Bronchial epithelial cell (primary cell): ENCODE data around the gene MEOX2. TPM values are rescaled to one million over a fixed set of nuclear protein-coding genes. Genes with fewer than 3 reads are reported as not detected.

Experiments
- DNase-seq: peaks from one replicate; pipeline ENCODE4 v3.0.0-alpha.2; 2010; ENCODE audit warnings: low read depth
- FAIRE-seq: peaks from 2 replicates; lab custom pipeline; 2011; peaks lifted over from hg19 to GRCh38; lab: Jason Lieb, UNC
- H3K27me3 ChIP-seq: 2 replicates; pipeline ENCODE4 v1.5.1; 2011; ENCODE audit warnings: low read length; ENCODE audit not compliant: control insufficient read depth, insufficient read depth
- H3K36me3 ChIP-seq: 2 replicates; pipeline ENCODE4 v1.5.1; 2011; ENCODE audit warnings: low read length; ENCODE audit not compliant: control insufficient read depth, insufficient read depth
- H3K4me3 ChIP-seq: 2 replicates; pipeline ENCODE4 v1.5.1; 2011; ENCODE audit warnings: mild to moderate bottlenecking, low read depth, low read length, control low read depth
- total RNA-seq: library from RNA; depleted of rRNA; stranded (reverse); fragments of >200 nt; gene quantifications from 2 replicates; pipeline ENCODE4 v1.2.1, GENCODE V29; 2014
- TF ChIP-seq, protein P1 (sequence below): IDR thresholded peaks from 2 replicates; pipeline ENCODE4 v1.5.1; 2011; ENCODE audit warnings: mild to moderate bottlenecking, moderate library complexity, low read length, control low read depth, inconsistent platforms; ENCODE audit not compliant: insufficient read depth, severe bottlenecking

The MEOX2 gene
- total RNA-seq, 1 donor from 2014 or later: not detected

- no peak for FAIRE-seq
- Histone ChIP-seq H3K36me3 (no peaks in the 10 kb centered on the region), H3K4me3 (no peak overlapping the region), H3K27me3 (peaks cover 6% of the 10 kb centered on the region)
- TF ChIP-seq, protein P1, sequence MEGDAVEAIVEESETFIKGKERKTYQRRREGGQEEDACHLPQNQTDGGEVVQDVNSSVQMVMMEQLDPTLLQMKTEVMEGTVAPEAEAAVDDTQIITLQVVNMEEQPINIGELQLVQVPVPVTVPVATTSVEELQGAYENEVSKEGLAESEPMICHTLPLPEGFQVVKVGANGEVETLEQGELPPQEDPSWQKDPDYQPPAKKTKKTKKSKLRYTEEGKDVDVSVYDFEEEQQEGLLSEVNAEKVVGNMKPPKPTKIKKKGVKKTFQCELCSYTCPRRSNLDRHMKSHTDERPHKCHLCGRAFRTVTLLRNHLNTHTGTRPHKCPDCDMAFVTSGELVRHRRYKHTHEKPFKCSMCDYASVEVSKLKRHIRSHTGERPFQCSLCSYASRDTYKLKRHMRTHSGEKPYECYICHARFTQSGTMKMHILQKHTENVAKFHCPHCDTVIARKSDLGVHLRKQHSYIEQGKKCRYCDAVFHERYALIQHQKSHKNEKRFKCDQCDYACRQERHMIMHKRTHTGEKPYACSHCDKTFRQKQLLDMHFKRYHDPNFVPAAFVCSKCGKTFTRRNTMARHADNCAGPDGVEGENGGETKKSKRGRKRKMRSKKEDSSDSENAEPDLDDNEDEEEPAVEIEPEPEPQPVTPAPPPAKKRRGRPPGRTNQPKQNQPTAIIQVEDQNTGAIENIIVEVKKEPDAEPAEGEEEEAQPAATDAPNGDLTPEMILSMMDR: no peak
- DNase-seq: no peak
Measured at GRCh38 chr7:15680446-15680845, 6.0 kb downstream of the MEOX2 start.

- FAIRE-seq (no peak), DNase-seq (no peak)
- no peak overlapping the region for H3K4me3 ChIP-seq
- TF ChIP-seq, protein P1: no peak
- peaks cover 2% of the 10 kb centered on the region for H3K27me3 ChIP-seq
- H3K36me3 ChIP-seq: no peaks in the 10 kb centered on the region
Measured at GRCh38 chr7:15679306-15679705, 7.2 kb downstream of the MEOX2 start.

DNA sequence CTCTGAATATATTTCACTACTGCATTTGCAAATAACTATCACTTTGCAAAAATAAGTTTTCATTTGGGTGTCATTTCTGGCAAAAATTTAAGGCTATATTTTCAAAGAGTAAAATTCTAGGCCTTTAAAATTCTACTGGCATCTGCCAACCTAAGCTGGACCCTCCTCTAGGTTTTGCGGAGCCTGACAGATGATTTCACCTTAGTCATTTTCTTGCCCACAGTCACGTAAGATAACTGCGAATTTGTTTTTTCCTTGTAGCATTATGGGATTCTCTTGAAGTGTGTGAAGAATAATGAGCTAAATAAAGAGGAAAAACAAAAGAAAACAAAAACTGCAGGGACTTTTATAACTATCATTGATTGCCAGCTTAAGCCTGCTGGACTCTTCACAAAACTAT lies 7.8 kb downstream of the MEOX2 start:
- TF ChIP-seq, protein P1: no peak
- no peak overlapping the region for H3K4me3 ChIP-seq
- H3K36me3 ChIP-seq: no peaks in the 10 kb centered on the region
- DNase-seq (no peak), FAIRE-seq (no peak)
- H3K27me3 ChIP-seq: no peaks in the 10 kb centered on the region

GRCh38 chr7:15675379-15675778 lies 11.1 kb downstream of the MEOX2 start:
- H3K27me3 ChIP-seq: no peaks in the 10 kb centered on the region
- no peaks in the 10 kb centered on the region for H3K36me3 ChIP-seq
- no peak overlapping the region for H3K4me3 ChIP-seq
- TF ChIP-seq, protein P1: no peak
- DNase-seq: no peak
- FAIRE-seq: no peak

GRCh38 chr7:15674586-15674985 lies 11.9 kb downstream of the MEOX2 start:
- Histone ChIP-seq H3K27me3 (no peaks in the 10 kb centered on the region), H3K36me3 (no peaks in the 10 kb centered on the region), H3K4me3 (no peak overlapping the region)
- no peak for DNase-seq
- TF ChIP-seq, protein P1: no peak
- no peak for FAIRE-seq

- Histone ChIP-seq H3K27me3 (no peaks in the 10 kb centered on the region), H3K36me3 (no peaks in the 10 kb centered on the region), H3K4me3 (no peak overlapping the region)
- TF ChIP-seq, protein P1: no peak
- DNase-seq: no peak
- FAIRE-seq: no peak
Measured at GRCh38 chr7:15669443-15670090, 16.9 kb downstream of the MEOX2 start.
